ENCODE measurements around the gene TMEM204. TPM values are rescaled to one million over a fixed set of nuclear protein-coding genes. Genes with fewer than 3 reads are reported as not detected.
A peak's percentile ranks its signal among the peaks of the same experiment; 100 is the strongest.

Gene TMEM204
- total RNA-seq, 4 donors from 2014 or later: 21.4 to 141 (median 41.7) TPM

DNA sequence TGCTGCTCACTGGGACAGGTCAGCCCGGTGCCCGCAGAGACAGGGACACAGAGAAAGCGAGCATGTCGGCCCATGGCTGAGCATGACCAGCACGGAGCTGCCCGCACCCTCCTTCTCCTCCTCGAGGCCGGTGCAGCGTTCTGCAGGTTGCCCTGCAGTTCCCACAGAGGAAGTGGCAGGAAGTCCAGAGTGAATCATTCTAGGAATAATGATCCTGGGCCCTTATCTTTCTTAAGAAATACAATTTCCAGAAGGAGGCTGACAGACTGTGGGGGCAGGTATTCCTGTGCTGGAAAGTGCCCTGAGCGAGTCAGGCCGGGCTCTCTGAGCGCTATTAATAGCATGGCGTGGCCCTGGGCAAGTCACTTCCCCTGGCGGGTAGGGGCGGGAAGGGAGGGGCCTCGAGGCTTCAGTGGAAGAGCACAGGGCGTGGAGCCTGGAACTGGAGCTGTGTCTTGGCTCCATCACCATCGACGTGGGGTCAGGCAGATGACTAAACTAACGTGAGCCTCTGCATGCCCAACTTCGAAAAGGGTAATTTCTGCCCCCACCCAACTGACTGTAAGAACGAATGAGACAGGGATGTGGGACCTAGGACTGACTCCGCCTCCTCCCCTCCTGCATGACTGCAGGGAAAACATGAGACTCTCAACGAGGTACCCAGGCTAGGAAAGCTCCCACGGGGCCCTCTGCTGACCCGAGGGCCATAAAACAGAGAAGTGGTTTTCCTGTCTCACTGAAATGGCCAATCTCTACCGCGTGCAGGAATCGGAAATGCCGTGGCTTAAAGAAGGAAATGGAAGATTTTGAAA is 9.8 kb downstream of the TMEM204 start:
- DNase-seq (ENCODE audit: low spot score): no peak

DNA sequence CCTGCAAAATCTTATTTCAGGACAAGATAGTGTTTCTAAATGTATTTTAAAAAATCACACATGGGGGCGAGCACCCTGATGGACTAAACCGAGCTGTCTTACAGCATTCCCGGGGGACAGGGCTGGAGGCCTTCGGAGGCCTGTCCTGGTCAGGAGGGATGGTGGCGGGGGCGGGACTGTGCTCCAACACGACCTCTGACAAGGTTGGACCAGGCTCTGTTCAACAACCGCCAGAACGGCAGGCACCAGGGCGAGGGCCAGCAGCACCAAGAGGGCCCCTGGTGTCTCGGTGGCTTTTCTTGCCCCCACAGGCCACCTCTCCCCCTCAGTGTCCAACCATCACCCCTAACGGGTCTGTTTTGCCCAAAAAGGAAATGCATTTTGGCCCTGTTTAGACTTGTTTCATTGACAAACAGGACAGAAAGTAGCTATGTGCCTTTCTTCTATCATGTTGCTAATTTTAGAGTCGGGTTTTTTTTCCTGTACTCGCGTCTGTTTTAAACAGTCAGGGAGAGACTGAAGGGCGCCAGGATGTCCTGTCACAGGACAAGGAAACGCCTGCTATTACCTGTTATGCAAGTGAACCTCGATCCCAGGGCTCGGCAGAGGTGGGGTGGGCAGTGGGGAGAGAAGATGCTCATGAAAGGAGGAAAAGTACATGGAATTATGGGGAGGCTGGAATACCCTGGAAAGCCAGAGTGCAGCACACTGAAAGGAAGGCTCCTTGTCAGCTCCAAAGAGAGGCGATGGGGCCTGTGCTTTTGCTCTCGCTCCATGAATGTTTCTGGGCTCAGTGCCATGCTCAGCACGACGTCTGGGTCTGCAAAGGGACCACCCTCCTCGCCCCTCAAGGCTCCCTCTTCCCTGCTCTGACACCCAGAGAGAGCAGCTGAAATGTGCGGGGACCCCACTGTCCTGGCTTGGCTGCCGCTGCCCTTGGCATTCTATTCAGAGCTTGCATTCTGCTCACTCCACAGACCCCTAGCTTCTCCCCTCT is 11.9 kb downstream of the TMEM204 start:
- TF ChIP-seq, protein P1, sequence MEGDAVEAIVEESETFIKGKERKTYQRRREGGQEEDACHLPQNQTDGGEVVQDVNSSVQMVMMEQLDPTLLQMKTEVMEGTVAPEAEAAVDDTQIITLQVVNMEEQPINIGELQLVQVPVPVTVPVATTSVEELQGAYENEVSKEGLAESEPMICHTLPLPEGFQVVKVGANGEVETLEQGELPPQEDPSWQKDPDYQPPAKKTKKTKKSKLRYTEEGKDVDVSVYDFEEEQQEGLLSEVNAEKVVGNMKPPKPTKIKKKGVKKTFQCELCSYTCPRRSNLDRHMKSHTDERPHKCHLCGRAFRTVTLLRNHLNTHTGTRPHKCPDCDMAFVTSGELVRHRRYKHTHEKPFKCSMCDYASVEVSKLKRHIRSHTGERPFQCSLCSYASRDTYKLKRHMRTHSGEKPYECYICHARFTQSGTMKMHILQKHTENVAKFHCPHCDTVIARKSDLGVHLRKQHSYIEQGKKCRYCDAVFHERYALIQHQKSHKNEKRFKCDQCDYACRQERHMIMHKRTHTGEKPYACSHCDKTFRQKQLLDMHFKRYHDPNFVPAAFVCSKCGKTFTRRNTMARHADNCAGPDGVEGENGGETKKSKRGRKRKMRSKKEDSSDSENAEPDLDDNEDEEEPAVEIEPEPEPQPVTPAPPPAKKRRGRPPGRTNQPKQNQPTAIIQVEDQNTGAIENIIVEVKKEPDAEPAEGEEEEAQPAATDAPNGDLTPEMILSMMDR (IDR thresholded peaks at IDR 0.05): no peak

More for the DNA sequence above, 9.8 kb downstream of the TMEM204 start:
- TF ChIP-seq, protein P1 (IDR thresholded peaks at IDR 0.05): no peak
- ATAC-seq (ENCODE audit: low FRiP score): peak; percentile 71

DNA sequence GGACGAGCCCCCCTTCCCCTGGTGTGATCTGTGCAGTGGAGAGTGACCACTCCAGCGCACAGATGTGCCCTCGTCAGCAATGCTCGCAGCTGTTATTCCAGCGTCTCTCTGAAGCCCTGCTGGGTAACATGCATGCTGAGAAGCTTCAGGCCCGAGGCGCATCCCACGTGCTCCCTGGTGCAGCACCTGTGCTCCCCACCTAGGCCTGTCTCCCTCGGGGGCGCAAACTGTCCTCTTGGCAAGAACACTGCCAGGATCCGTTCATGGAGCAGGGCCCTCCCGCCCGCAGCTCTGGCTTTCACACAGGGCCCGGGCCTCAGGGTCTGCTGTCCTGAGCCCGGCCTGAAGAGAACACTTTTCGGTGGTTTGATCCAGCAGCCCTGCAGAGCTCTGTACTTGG is 13.0 kb downstream of the TMEM204 start:
- ATAC-seq (ENCODE audit: low FRiP score): no peak
- TF ChIP-seq, protein P1 (IDR thresholded peaks at IDR 0.05): no peak

More for the DNA sequence above, 11.9 kb downstream of the TMEM204 start:
- DNase-seq (ENCODE audit: low spot score) (no peak), ATAC-seq (ENCODE audit: low FRiP score) (no peak)

DNA sequence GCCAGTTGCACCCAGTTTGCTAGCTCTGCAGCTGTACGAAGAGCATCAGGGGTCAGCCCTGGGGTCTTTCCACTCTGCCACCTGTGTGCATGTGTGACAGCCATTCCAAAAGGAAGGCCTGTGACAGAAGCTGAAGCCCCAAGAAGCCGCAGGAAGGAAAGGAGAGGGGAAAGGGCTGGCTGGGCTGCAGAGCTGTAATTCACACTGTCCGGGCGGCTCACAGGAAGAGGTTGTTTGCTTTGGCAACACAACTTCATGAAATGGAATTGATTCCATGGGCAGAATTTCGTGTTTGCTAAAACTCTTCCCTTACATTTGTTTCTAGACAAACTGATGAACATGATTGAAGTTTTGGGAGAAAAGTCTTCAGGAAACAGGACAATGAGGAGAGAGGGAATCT is 14.8 kb downstream of the TMEM204 start:
- ATAC-seq (ENCODE audit: low FRiP score) (no peak), DNase-seq (ENCODE audit: low spot score) (no peak)
- TF ChIP-seq, protein P1 (IDR thresholded peaks at IDR 0.05): no peak

More for the DNA sequence above, 13.0 kb downstream of the TMEM204 start:
- no peak for DNase-seq (ENCODE audit: low spot score)

DNA sequence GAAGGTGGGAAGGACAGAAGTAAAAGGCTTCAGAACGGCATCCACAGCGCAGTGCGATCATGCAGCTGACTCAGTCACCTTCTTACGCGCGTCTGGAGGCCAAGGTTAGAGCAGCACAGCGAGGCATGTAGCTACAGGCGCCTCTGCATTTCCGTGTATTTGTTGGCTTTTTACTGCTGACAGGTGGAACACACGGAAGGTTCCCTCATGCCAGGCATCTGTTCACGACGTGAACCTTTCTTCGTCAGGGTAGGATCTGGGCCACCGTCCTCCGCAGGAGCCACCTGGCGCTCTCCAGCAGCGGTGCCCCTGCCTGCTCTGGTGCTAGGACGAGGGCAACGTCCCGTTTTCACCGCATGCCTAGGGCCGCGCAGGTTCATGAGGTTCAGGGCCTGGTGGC is 15.3 kb downstream of the TMEM204 start:
- ATAC-seq (ENCODE audit: low FRiP score) (no peak), DNase-seq (ENCODE audit: low spot score) (no peak)
- TF ChIP-seq, protein P1 (IDR thresholded peaks at IDR 0.05): no peak

DNA sequence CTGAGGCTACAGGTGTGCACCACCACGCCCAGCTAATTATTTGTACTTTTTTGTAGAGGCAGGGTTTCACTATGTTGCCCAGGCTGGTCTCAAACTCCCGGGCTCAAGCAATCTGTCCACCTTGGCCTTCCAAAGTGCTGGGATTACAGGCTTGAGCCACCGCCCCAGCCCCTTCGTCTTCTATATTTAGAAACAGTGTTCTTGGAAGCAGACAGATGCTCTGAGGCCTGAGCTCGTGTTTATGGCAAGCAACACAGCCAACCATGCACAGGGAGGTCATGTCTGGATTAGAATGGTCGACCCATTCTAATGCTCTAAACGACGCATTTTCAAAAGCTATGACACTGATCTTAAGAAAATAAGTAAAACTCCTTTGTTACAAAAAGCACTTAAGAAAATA is 16.6 kb downstream of the TMEM204 start:
- TF ChIP-seq, protein P1 (IDR thresholded peaks at IDR 0.05): no peak
- ATAC-seq (ENCODE audit: low FRiP score) (no peak), DNase-seq (ENCODE audit: low spot score) (no peak)
